Endothelial cell (in vitro differentiated cells): ENCODE results near the gene SBF2. TPM values are rescaled to one million over a fixed set of nuclear protein-coding genes. Genes with fewer than 3 reads are reported as not detected.
A peak's percentile ranks its signal among the peaks of the same experiment; 100 is the strongest.
"Not testable (repeated sequence)": the region's sequence is repeated elsewhere in the genome, so short reads cannot be mapped to it uniquely, and the experiment has no call there.

Experiments used
- DNase-seq: peaks from one replicate; pipeline ENCODE4 v3.0.0; 2021; ENCODE audit warnings: low spot score
- H3K27ac Mint-ChIP-seq: one replicate; pipeline ENCODE4 v1.8.0; 2021; ENCODE audit warnings: mixed read lengths, inconsistent platforms; ENCODE audit not compliant: unreplicated experiment
- H3K27me3 Mint-ChIP-seq: one replicate; pipeline ENCODE4 v1.8.0; 2021; ENCODE audit warnings: mild to moderate bottlenecking, moderate library complexity, mixed read lengths, inconsistent platforms; ENCODE audit not compliant: unreplicated experiment
- H3K36me3 Mint-ChIP-seq: one replicate; pipeline ENCODE4 v1.8.0; 2021; ENCODE audit warnings: mild to moderate bottlenecking, low read depth, mixed read lengths, inconsistent platforms; ENCODE audit not compliant: unreplicated experiment
- H3K4me1 Mint-ChIP-seq: one replicate; pipeline ENCODE4 v1.8.0; 2021; ENCODE audit warnings: mild to moderate bottlenecking, mixed read lengths, inconsistent platforms; ENCODE audit not compliant: unreplicated experiment
- H3K4me3 Mint-ChIP-seq: one replicate; pipeline ENCODE4 v1.8.0; 2021; ENCODE audit warnings: mild to moderate bottlenecking, mixed read lengths, inconsistent platforms; ENCODE audit not compliant: unreplicated experiment
- H3K9me3 Mint-ChIP-seq: one replicate; pipeline ENCODE4 v1.8.0; 2021; ENCODE audit warnings: mixed read lengths, inconsistent platforms; ENCODE audit not compliant: unreplicated experiment
- total RNA-seq: library from RNA; stranded (reverse); fragmentation: NEBNext Ultra II Directional; extraction: Animal tissue kit (Norgen Biotek cat#: 25700); gene quantifications from one replicate; pipeline ENCODE4 v1.2.1, GENCODE V29; 2021; ENCODE audit not compliant: unreplicated experiment
- TF ChIP-seq, protein P1 (sequence below): fragments of 200-600 bp; sonication (generic); IDR thresholded peaks from one replicate; pipeline ENCODE4 v1.5.0; 2021; ENCODE audit warnings: antibody characterized with exemption; ENCODE audit not compliant: unreplicated experiment

Gene SBF2
- total RNA-seq, 1 donor from 2014 or later = 40.8 TPM

DNA sequence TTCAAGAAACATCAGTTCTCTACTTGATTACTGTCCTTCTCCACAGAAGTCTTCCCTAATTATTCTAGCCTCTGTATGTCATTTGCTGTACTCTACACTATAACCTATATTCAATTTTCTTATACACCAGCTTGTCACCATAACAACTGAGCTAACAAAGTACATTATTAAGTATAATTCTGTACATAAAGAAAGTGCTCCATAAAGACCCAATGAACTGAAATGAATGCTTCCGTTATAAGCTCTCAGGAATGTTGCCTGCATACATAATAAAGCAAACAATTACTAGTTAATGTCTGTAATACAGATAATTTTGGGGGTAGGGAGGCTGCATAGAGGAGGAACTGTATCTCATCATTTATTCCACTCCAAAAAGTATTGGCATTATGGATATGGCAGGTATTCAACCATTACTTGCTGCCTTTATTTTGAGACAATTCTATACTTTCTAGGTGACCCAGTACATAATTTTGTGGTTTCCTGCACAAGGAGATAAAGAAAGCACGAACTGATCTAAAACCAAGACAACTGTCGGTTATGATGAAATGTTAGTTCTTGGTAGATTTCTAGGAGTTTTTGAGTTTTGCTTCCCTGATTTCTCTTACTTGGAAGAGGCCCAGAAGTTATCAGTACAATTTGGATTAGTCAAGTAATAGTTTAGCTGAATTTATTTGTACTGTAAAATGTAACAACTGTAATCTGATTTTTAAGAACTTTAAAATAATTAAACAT is 202.5 kb downstream of the SBF2 start:
- Mint-ChIP-seq H3K4me1 (no peaks in the 10 kb centered on the region), H3K4me3 (no peak overlapping the region), H3K36me3 (no peaks in the 10 kb centered on the region), H3K9me3 (no peaks in the 10 kb centered on the region), H3K27me3 (no peaks in the 10 kb centered on the region), H3K27ac (no peak overlapping the region)
- TF ChIP-seq, protein P1, sequence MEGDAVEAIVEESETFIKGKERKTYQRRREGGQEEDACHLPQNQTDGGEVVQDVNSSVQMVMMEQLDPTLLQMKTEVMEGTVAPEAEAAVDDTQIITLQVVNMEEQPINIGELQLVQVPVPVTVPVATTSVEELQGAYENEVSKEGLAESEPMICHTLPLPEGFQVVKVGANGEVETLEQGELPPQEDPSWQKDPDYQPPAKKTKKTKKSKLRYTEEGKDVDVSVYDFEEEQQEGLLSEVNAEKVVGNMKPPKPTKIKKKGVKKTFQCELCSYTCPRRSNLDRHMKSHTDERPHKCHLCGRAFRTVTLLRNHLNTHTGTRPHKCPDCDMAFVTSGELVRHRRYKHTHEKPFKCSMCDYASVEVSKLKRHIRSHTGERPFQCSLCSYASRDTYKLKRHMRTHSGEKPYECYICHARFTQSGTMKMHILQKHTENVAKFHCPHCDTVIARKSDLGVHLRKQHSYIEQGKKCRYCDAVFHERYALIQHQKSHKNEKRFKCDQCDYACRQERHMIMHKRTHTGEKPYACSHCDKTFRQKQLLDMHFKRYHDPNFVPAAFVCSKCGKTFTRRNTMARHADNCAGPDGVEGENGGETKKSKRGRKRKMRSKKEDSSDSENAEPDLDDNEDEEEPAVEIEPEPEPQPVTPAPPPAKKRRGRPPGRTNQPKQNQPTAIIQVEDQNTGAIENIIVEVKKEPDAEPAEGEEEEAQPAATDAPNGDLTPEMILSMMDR = no peak
- no peak for DNase-seq

DNA sequence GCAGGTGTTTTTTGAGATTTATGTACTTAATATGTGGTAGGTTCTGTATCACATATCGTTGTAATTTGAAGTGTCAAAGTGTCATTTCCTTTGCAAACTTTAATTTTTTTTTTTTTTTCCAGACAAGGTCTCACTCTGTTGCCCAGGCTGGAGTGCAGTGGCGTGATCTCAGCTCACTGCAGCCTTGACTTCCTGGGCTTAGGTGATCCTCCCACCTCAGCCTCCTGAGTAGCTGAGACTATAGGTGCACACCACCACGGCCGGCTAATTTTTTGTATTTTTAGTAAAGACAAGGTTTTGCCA is 206.1 kb downstream of the SBF2 start:
- H3K4me1 Mint-ChIP-seq, H3K27ac Mint-ChIP-seq, DNase-seq, H3K27me3 Mint-ChIP-seq, H3K36me3 Mint-ChIP-seq, H3K4me3 Mint-ChIP-seq, H3K9me3 Mint-ChIP-seq: not testable (repeated sequence)

DNA sequence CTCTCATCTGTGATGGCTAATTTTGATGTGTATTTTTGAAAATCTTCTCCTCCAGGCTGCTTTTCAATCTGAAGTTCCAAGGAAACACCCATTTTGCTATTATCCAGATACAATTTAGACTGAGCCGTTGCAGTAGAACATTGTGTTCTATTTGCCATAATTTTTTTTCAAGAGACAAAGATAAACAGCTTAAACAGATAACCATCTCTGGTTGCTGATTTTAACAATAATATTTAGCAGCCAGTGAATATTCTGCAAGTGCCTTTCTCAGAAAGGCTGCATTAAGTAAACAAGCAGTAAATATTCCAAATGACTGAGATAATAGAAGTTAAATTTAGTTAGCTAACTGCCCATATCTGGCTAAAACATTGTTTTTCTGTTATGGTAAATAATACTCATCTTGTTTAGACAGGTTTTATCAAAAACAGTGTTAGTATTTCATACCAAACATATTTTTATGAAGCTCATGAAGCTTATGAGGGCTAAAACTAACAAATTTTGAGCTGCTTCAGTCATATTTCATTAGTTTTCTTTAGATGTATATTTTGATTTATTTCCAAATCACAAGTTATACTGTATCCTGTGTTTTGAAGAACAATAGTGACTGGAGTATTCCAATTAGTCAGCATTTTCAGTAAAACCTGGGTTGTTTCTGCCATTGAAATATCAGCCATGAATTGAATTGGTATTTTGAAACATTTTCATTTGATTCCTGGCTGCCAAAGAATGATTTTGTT is 206.7 kb downstream of the SBF2 start:
- H3K36me3 Mint-ChIP-seq = no peaks in the 10 kb centered on the region
- no peak for DNase-seq
- peak overlapping the region; percentile 39 for H3K27ac Mint-ChIP-seq
- H3K27me3 Mint-ChIP-seq = no peaks in the 10 kb centered on the region
- H3K4me1 Mint-ChIP-seq = no peaks in the 10 kb centered on the region
- TF ChIP-seq, protein P1 = no peak
- no peaks in the 10 kb centered on the region for H3K9me3 Mint-ChIP-seq
- no peak overlapping the region for H3K4me3 Mint-ChIP-seq

DNA sequence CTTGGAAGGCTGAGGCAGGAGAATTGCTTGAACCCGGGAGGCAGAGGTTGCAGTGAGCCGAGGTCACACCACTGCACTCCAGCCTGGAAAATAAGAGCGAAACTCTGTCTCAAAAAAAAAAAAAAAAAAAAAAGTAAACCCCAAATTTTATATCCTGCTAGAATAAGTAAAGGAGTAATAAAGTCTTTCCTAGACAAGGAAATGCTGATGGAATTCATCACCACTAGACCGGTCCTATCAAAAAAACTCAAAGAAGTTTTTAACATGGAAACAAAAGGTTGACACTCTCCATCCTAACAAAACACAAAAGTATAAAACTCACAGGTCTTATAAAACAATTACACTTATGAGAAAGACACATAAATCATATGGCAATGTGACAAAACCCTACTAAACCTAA is 213.9 kb downstream of the SBF2 start:
- Mint-ChIP-seq H3K27me3 (no peaks in the 10 kb centered on the region), H3K27ac (no peak overlapping the region), H3K4me3 (no peak overlapping the region), H3K9me3 (peaks cover 4% of the 10 kb centered on the region), H3K4me1 (peaks cover 3% of the 10 kb centered on the region), H3K36me3 (peaks cover 10% of the 10 kb centered on the region)
- DNase-seq = no peak
- TF ChIP-seq, protein P1 = no peak

DNA sequence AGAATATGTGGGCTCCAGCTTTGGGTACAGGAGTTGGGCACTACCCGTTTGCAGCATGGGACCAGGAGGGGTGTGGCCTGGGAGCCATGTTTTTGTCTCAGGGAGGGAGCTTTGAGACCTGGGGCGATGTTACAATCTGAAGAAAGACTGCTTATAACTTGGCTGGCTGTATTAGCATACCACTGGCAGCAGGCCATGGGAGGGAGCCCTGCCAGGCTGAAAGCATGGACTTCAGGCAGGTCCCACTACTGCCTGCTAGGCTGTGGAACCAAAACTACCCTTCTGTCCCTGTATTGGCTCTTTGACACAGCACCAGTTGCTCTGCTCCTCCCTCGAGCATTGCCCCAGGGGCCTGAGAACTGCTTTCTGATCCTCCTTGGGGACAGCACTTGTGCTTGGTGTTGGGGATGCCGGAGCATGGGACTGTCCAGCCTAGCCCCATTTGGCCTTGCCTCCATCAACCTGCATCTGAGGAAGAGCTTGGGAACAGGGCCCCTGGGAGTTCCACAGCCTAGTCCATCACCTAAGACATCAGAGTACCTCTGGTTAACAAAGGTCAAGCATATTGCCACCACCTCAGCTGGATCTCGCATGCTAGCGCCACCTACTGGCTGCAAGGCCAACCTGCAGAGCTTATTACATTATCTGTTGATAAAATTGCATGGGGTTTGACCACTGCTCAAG is 217.4 kb downstream of the SBF2 start:
- TF ChIP-seq, protein P1 = peak; percentile 89
- Mint-ChIP-seq H3K27me3 (no peaks in the 10 kb centered on the region), H3K4me1 (no peaks in the 10 kb centered on the region), H3K36me3 (peaks cover 10% of the 10 kb centered on the region), H3K9me3 (peaks cover 4% of the 10 kb centered on the region), H3K27ac (no peak overlapping the region), H3K4me3 (no peak overlapping the region)
- DNase-seq = peak; percentile 58
